ENCODE measurements around the gene MCM9. TPM values are rescaled to one million over a fixed set of nuclear protein-coding genes. Genes with fewer than 3 reads are reported as not detected.

The MCM9 gene
- total and polyA plus RNA-seq, 2 of the 13 experiments (the other 11 are each of a cell fraction or from before 2014, with no cell fraction given), result 3.8 to 17.2 TPM

GRCh38 chr6:118923035-118923434 lies 11.9 kb downstream of the MCM9 start (continued):
- TF ChIP-seq TRAFD1 (CRISPR knock-in tag; IDR thresholded peaks at IDR 0.05; ENCODE audit: borderline replicate concordance) (no peak), HIC2 (CRISPR knock-in tag; IDR thresholded peaks at IDR 0.05; ENCODE audit: low read depth) (no peak), ZNF276 (CRISPR knock-in tag; IDR thresholded peaks at IDR 0.05; ENCODE audit: low read depth) (no peak), FLYWCH1 (CRISPR knock-in tag; IDR thresholded peaks at IDR 0.05) (no peak), ZNF776 (CRISPR knock-in tag; IDR thresholded peaks at IDR 0.05) (no peak), ZNF224 (CRISPR knock-in tag; IDR thresholded peaks at IDR 0.05) (no peak), SUZ12 (IDR thresholded peaks at IDR 0.05; ENCODE audit: low read depth, low read length) (no peak), ONECUT2 (CRISPR knock-in tag; IDR thresholded peaks at IDR 0.05) (no peak), SRY (CRISPR knock-in tag; IDR thresholded peaks at IDR 0.05) (no peak), ZFYVE20 (CRISPR knock-in tag; IDR thresholded peaks at IDR 0.05; ENCODE audit: borderline replicate concordance, low read depth) (no peak), ZBTB38 (CRISPR knock-in tag; IDR thresholded peaks at IDR 0.05) (no peak), NBN (conservative IDR thresholded peaks at IDR 0.05) (no peak), MTA3 (CRISPR knock-in tag; IDR thresholded peaks at IDR 0.05) (no peak), HOXA7 (CRISPR knock-in tag; IDR thresholded peaks at IDR 0.05) (no peak), DR1 (CRISPR knock-in tag; IDR thresholded peaks at IDR 0.05) (no peak), MAF1 (CRISPR knock-in tag; IDR thresholded peaks at IDR 0.05; ENCODE audit: borderline replicate concordance) (no peak), NCOA2 (CRISPR knock-in tag; IDR thresholded peaks at IDR 0.05) (0 out of 2 replicates have a peak, but pooled peaks have one; percentile 21), ZC3H4 (CRISPR knock-in tag; IDR thresholded peaks at IDR 0.05; ENCODE audit: borderline replicate concordance) (no peak), PHB2 (IDR thresholded peaks at IDR 0.05; ENCODE audit: partially characterized antibody) (no peak), FOXP1 (IDR thresholded peaks at IDR 0.05) (no peak), FOXP1 (CRISPR knock-in tag; IDR thresholded peaks at IDR 0.05) (peak; percentile 69; the same call in 1 of the 2 replicates), RFX3 (CRISPR knock-in tag; IDR thresholded peaks at IDR 0.05) (no peak), KLF15 (CRISPR knock-in tag; IDR thresholded peaks at IDR 0.05; ENCODE audit: borderline replicate concordance) (no peak), HOXA9 (CRISPR knock-in tag; IDR thresholded peaks at IDR 0.05; ENCODE audit: borderline replicate concordance) (no peak), ZNF652 (CRISPR knock-in tag; IDR thresholded peaks at IDR 0.05; ENCODE audit: borderline replicate concordance, low read depth) (no peak), HIVEP1 (CRISPR knock-in tag; IDR thresholded peaks at IDR 0.05) (no peak)
